ENCODE measurements around the gene KPNA5.

DNA sequence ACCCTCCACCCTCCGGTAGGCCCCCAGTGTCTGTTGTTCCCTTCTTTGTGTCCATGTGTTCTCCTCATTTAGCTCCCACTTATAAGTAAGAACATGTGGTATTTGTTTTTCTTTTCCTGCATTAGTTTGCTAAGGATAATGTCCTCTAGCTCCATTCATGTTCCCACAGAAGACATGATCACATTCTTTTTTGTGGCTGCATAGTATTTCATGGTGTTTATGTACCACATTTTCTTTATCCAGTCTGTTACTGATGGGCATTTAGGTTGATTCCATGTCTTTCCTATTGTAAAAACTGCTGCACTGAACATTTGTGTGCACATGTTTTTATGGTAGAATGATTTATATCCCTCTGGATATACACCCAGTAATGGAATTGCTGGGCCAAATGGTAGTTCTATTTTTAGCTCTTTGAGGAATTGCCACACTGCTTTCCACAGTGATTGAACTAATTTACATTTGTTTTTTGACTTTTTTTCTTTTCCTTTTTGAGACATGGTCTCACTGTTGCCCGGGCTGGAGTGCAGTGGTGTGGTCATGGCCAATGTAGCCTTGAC lies 4.5 kb downstream of the KPNA5 start:
- TF ChIP-seq, protein P1, sequence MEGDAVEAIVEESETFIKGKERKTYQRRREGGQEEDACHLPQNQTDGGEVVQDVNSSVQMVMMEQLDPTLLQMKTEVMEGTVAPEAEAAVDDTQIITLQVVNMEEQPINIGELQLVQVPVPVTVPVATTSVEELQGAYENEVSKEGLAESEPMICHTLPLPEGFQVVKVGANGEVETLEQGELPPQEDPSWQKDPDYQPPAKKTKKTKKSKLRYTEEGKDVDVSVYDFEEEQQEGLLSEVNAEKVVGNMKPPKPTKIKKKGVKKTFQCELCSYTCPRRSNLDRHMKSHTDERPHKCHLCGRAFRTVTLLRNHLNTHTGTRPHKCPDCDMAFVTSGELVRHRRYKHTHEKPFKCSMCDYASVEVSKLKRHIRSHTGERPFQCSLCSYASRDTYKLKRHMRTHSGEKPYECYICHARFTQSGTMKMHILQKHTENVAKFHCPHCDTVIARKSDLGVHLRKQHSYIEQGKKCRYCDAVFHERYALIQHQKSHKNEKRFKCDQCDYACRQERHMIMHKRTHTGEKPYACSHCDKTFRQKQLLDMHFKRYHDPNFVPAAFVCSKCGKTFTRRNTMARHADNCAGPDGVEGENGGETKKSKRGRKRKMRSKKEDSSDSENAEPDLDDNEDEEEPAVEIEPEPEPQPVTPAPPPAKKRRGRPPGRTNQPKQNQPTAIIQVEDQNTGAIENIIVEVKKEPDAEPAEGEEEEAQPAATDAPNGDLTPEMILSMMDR (IDR thresholded peaks at IDR 0.05): no peak
- TF ChIP-seq POLR2AphosphoS5 (IDR thresholded peaks at IDR 0.05): no peak
- TF ChIP-seq POLR2A (IDR thresholded peaks at IDR 0.05): no peak
